Kasumi-1 (cell line): Measurements from ENCODE around the gene MEGF10.

Source experiments
- DNase-seq, 2 experiments: peaks; one replicate each; lab custom pipeline; 2025; lab: John Stamatoyannopoulos, UW

The MEGF10 gene

DNA sequence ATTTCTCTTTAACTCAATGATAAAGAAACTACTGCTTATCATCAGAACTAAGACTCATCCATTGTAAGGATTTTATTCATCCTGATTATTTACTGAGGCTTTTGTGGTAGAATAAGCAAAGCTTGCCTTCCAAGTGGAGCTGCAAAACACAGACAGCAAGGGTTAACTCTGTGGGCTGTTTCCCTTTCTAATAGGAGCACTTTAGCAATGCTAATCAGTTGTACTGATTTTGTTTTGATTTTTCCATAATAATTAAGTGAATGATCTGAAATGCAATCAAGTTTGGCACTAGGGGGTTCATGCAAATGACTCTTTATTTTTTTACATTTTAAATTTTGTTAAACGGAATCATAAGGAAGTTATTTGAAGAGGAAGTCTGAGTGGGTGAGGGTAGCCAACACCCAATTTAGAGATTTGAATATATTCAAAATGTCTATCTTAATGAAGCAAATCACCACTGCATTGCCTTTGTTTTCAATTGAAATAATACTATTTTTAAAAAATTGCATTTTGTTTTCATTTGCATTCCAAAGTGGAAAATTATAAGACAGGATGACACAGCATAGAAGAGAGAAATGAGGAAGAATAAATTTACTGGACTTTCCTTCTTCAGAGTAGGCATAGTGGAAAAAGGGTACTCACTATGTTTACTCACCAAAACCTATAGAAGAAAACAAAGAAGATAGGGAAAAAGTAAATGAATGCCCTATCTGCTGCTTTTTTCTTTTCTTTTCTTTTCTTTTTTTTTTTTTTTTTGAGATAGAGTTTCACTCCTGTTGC lies 36.6 kb downstream of the MEGF10 start:
- no peak for DNase-seq

DNA sequence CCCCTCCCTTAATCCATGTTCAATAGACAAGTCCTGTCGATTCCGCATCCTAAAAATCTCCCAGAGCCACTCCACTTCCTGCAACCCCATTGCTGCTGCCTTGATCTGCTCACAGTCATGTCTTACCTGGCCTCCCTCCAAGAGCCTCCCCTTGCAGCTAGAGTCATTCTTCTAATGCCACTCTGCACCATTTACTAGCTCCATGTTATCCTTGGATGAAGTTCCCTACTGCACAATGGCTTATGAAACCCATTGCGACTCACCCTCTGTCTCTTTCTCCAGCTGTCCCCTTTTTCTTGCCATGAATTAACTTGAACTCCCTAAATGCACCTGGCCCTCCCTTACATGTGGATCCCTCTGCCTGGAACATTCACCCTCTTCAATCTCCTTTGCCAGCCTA lies 39.5 kb downstream of the MEGF10 start:
- DNase-seq = no peak

DNA sequence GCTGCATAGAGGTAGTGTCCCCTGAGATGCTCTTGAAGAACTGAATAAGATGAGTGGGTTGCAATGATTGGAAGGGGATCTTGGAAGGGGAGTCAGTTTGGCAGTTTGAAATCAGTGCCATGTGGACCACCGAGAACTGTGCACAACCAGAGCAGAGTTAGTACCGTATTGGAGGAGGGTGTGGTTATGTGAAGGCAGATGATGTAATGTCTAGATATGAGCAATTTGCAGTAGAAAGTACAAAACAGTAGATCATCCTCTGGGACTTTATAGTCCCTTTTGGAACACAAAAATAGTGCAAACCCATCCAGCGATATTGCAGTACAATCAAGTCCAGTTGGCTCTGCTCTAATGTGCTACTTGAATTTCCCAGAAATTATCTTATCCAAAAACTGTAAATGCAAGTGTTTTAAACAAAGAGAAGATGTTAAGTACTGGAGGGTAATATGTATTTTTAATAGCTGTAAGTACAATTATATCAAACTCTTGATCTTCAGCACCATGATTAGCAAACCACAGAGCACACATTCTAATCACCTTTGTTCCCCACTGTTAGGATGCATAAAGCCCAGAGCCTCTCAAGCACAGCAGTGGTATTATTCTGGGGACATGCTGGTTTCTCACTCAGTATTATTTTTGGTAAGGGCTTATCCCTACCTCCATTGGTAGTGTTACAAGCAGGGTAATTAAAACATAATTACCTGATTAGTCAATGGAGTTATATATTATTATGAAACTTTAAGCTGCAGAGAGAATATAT lies 41.5 kb downstream of the MEGF10 start:
- DNase-seq = no peak

DNA sequence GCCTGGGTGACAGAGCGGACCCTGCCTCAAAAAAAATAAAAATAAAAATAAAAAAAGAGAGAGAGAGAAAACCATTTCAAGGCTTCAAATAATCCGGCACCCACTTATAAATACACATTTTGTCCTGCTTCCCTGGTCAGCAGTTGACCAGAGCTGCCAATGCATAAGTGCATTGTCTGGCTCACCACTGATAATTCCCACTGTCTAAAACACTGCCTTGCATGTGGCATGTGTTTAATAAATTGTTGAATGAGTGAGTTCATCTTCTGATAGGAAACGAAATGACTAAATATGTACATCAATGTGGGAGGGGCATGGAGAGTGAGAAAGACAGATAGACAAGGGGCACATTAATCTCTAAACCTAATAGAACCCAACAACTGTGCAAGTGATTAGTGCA lies 42.9 kb downstream of the MEGF10 start:
- DNase-seq = no peak

DNA sequence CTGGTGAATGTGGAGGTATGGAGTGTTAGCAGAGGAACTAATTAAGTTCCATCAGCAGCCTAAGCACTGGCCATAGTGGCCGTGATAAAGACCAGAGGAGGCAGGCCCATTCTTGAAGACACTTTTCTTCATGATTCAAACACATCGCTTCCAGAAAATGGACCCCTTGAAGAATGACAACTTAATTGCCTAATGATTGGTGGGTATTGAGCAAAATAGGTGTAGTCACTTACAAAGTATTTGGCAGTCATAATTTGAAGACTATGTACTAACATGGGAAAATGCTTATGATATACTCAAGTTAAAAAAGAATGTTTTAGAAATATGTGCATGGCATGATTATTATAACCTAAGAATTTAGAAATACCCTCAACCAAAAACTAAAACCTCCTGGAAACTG lies 44.8 kb downstream of the MEGF10 start:
- DNase-seq = no peak

DNA sequence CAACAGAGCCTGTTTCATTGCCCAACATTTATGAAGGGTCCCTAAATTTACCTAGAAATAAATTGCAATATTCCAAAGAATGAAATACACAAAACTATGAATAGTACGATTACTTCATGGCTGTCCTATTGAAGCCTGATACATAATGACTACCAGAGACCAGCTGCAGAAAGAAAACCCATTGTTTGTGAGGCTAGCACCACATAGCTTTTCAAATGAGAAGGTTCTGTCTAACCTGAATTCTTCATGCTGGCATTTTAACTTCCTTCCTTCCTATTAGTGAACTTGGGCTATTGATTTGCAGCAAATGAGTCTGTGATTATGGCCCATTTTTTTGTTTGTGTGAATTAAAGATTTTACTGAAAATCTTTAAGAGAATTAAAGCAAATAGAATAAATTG lies 47.3 kb downstream of the MEGF10 start:
- DNase-seq = no peak

DNA sequence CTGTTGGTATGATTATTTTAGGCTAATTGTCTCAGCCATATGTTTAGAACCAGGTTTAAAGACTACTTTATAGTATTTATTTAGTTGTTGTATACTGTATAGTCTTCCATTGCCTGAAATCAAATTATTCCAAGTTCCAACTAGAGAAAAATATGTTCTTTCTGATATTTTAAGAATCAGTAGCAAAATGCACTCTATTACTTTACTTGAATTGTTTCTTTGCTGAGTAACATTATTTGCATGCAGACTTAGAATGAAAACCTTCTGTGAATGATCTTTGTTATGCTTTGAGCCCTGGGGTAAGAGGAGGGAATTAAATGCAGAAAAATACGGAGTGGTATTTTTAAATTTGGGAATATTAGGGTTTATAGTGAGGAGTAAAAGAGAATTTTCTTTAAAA lies 47.9 kb downstream of the MEGF10 start:
- no peak for DNase-seq

DNA sequence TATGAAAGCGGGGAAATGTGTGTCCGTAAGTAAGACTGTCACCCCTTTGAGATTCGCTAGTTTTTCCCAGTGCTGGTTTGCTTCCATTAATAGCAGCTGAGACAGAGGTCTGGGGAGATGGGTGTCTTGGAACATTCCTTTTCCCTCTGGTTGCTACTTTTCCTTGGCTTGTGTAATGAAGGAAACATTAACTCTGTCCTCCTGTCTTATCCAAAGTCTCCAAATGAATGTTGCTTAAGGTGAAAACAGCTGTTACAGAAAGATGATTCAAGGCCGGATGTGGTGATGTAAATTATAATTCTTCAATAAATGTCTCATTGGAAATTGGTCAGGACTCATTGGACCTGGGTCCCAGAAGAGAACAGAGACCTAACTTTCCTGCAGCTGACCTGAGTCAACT lies 50.0 kb downstream of the MEGF10 start:
- no peak for DNase-seq

DNA sequence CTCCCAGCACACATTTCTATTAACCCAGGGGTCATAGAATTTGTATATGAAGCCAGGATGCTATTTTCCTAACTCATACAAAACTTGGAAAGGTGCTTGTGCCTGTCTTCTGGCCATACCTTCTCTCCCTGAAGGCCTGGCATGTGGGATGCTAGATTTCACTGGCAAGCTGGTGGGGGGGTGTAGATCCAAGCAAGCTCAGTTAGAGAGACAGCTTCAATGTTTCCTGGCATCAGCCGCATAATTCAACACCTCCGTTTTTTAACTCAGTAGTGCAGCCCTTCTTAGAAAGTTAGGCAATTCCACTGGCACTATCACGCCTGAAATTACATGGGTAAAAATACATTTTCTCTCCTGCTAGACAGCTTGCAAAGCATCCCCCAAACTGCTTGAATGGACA lies 51.8 kb downstream of the MEGF10 start:
- DNase-seq = no peak

DNA sequence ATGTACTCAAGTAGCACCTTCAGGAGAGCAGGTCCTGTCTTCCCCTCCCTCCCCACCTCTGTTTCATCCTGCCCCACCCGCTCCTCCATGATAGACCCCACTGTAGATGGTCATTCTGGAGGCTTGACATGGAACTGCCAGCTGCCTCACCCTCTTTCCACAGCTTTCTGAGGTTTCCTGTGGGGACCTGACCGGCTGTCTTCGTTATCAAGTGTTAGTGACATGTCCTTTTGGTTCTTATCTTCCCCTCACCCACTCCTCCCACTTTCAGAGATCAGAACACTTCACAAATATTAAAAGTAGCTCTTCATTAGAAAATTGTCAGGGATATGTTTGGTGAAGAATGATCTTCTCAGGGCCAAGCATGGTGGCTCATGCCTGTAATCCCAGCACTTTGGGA lies 52.7 kb downstream of the MEGF10 start:
- DNase-seq = no peak

DNA sequence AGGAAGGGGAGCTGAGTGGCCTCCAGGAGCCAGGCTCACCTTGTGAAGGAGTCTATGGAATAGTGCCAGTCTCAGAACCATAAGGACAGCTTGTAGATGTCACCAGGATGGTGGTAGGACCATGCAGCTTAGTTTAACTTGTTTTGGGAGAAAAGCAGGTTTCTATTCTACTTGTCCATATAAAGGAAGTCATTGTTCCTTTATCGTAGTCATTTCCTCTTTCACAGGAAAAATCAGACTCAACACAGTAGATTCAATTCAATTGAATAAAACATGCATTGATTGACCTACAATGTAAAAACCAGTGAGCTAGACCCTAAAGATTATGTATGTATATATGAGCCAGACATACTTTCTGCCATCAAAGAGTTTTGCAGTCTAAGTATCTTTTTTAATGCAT lies 53.3 kb downstream of the MEGF10 start:
- DNase-seq = no peak

DNA sequence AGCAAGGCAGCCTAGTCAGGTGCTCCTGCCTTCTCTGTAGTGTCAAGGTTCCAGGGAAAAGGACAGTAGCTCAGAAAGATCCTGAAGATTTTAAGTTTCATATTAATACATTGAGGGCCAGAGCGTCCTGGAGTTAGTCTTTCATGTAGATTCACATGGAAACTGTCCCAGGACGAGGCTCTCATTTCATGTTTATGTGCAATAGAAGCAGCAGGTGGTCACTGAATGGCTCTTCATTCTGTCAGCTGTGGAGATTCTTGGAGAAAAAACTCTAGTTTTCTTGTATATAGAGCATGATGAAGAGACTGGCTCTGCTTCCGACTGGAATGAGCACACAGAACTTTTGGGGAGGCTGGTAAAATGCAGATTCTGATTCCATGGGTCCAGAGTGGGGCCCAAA lies 54.3 kb downstream of the MEGF10 start:
- no peak for DNase-seq

DNA sequence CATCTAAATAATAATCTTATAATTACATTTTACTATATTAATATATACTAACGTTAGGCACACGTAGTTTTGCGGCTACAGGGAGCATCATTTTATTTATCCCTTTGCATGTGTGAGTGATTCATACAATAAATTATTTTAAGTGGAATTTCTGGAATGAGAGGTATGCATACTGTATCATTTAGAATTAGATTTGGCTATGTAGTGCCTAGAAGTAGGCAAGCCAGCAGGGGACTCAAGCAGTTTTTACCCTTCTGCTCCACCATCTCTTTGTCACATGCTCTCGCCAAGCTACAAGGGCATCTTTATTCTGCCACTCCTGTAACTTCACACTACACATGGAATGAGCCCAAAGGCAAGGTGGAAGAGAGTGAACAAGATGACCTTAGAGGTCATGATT lies 60.8 kb downstream of the MEGF10 start:
- DNase-seq = no peak

DNA sequence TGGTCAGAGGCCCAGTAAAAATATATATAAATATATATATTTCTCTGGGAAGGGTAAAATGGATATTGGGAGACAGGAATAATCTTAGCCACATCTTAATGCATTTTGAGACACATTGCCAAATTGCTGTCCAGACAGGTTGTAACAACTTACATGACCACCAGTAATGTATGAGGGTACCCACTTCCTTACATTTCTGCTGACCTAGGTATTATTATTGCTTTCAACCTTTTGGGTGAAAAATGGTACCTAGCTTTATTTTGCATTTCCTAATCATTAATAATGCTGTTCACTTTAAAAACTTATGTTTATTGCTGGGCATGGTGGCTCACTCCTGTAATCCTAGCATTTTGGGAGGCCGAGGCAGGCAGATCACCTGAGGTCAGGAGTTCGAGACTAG lies 61.5 kb downstream of the MEGF10 start:
- no peak for DNase-seq

DNA sequence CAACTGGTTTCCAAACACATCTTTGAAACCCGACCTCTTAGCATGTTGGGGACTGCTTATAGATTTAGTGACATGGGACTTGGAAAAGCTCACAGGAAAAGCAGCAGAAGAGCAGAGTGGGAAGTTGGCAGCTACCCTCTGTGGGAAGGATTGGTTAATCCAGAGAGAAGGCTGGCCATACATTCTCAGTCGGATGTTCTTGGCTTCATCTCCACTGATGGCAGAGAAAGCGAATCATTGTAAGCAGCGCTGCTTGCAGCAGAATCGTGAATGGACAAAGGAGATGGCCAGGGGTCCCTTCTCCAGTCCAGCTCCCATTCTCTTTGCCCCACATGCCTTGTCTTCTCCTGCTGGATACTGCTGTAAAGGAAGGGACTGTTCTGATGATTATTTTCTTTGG lies 62.7 kb downstream of the MEGF10 start:
- DNase-seq = no peak

DNA sequence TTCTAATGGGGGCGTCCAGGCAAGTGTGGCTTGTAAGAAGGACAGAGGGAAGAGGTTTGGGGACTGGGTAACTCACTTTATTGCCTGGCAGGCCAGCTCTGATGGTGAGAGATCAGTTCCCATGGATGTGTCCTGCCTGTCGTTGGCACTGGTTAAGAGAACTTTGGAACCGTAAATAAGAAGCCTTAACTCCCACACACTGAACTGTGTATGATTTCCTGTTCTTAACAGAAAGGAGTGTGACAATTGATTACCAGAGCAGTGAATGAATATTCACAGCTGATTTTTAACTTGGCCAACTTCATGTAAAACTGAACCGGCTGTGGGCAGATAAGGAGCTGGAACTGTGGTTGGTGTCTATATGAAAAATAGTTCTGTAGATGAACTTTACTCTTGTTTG lies 63.2 kb downstream of the MEGF10 start:
- no peak for DNase-seq

DNA sequence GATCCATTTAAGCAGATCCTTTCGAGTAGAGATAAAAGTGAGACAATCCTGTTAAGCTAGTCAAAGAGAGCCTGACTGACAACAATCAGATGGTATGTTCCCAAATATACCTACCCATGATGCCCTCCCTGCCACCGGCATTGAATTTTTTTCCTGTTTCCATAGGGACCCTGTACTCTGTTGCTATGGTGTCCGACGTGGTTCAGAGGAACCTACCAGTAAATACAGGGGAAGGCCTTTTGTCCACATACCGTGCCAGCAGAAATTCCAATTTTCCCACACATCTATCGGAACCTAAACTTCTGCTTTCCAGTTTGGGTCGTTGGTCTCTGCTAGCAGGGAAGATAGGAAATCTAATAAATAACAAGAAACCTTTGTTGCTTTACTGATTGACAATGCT lies 64.7 kb downstream of the MEGF10 start:
- no peak for DNase-seq

DNA sequence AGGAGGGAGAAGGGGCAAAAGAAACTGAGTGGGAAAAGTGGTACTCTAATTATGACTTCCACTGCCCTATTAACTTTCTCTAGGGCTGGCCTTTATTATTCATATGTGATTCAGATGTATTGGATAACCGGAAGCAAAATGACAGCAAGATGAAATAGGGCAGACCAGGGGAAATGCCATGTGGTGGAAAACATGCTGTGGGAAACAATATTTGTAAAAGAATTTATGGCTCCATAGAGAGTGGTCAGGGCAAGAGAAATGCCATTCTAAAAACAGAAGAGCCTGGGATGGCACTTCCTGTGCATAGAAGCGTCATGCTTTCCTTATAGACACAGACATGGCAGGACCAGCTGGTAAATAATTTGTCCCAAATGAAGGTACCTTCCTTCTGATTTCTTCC lies 67.7 kb downstream of the MEGF10 start:
- no peak for DNase-seq

DNA sequence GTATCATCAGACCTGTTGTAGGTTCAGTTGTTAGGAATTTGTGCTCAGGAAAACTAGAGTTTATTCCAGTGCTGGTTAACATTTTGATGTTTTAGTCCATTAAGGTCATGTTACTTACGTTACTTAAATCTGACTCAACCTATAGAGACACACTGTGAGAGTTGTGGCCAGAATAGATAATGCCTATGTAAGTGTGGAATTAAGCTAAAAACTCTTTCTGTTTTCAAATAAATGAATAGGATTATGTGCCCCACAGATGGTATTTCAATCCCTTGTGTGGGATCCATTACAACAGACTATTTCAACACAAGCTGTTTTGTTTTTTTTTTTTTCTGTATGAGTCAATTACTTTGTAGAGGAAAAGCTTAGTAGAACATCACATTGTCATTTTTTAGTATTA lies 68.1 kb downstream of the MEGF10 start:
- no peak for DNase-seq

DNA sequence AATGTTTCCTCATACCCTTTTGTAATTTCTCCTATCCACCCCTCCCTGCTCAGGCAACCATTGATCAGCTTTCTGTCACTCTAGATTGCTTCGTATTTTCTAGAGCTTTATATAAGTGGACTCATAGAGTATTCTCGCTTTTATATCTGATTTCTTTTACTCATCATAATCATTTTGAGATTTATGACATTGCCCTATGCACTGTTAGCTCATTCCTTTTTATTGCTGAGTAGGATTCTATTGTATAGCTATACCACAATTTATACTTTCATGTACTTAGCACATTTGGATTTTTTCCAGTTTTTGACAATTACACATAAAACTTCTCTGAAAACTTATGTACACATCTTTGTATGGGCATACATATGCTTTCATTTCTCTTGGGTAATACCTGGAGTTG lies 68.9 kb downstream of the MEGF10 start:
- DNase-seq = no peak

DNA sequence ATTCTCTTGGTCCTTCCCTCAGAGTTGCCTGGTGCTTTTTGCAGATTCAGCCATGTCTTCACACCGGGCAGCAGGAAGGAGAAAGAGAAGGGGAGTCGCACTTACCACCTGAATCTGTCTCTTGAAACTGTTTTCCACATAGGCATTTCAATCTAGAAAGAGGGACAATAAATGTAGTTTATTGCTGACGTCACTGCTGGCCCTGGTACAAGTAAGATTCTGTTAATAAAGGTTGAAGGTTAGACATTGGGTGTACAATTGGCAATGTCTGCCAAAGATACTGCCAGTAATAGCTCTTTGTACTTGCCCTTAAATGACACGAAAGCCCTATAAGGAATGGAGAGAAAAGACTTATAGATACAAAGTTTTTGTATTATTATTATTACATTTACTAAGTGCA lies 72.8 kb downstream of the MEGF10 start:
- no peak for DNase-seq

DNA sequence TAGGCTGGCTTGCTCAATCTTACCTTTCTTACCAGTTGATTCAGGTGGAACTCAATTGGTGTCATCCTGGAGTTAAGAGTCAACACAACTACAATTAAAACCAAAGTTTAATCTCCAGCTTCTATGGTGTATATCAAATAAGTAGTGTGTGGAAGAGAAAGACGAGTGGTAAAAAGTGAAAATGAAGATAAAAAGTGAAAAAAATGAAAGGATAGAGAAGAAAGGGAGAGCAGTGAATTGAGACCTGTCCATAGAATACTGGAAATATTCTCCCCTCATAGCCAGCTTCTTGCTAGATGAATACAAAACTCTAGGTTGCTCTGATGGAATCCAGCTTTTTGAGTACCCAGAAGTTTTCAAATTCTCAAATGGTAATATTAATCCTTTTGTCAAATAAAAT lies 76.4 kb downstream of the MEGF10 start:
- no peak for DNase-seq

DNA sequence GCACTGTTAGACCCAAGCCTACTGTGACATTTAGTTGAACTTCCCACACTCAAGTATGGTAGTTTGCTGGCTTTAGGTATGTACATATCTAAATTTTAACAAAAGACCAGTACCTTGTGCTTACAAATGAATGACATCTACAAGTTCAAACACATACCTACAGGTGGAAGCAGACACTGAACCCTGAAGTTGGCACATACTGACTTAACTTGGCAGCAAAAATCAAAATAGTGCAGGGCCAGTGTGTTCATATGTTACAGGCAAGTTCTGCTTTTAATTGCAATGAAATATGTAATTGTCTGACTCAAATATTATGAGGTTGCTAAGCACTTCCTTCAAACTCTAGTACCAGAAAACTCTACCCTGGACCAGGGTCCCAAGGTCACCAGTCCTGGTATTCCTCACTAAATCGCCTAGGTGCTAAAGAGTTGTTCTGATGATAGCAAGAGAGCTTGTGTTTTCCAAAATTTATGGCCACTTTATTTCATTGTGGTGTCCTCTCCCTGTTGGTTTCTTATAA lies 77.4 kb downstream of the MEGF10 start:
- no peak for DNase-seq

DNA sequence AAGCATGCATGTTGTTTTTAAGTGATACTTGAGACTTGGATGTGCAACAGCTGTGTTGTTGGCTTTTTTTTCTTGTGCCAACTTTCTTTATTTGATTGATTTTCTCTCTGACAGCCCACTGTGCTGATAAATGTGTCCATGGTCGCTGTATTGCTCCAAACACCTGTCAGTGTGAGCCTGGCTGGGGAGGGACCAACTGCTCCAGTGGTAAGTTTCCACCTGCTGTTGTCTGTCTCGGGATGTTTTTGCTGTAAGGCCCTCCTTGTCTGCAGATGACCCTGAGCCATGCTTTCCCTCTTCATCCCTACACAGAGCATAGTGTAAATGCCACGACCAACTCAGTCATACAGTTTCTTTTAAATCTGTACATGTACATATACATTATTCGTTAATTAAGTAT lies 79.2 kb downstream of the MEGF10 start:
- DNase-seq = no peak
